ENCODE results near the gene RET. TPM values are rescaled to one million over a fixed set of nuclear protein-coding genes. Genes with fewer than 3 reads are reported as not detected.
A peak's percentile ranks its signal among the peaks of the same experiment; 100 is the strongest.

Gene RET
- total and polyA plus RNA-seq, 4 donors: 0.25 to 2.5 (median 0.29) TPM; not detected in 1

DNA sequence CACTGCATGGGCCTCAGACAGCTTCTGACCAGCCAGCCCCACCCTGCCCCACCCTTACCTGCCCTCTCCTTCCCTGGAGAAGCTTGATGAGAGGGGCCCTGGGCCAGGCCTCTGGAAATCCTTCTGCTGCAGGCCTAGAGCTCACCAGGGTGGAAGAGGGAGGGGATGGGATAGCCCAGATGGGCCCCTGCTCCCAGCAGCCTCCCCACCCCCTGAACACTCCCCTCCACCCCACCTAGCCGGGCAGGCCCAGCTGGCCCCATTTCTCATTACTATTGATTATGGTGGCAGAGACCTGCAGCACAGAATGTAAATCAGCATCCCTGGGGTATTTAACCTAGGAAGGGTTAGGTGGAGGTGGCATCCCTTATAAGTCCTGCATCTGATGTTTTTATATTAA lies 11.6 kb upstream of the RET start:
- no peak for ATAC-seq (ENCODE audit: low FRiP score)
- WGBS, 2 donors: 88 to 94% methylated on average over 1 of the region's 1 CpG

DNA sequence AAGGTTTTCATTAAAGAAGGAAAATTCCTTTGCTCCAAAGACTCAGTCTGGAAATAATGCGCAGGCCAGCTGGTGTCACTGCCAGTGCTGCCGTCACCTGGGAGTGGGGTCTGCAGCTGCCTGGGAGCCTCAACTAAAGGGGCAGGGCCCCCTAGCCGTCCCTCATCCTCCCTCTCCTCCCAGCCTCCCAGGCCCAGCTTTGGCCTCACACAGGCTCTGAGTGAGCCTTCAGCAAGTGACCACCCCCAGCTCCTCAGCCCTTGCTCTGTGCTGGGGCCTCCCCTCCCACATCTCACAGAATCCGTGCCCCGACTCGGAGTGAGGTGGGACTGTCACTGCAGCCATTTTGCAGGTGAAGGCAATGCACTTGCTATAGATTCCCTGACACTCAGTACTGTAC lies 11.1 kb upstream of the RET start:
- Histone ChIP-seq H3K27ac (ENCODE audit: low read depth in 1 of 2, low read length in 2 of 2) (no peak overlapping the region), H3K27me3 (ENCODE audit: control insufficient read depth in 1 of 2, insufficient read depth in 2 of 2, low read length in 1 of 2) (no peaks in the 10 kb centered on the region), H3K9me3 (ENCODE audit: control insufficient read depth, low read length) (no peaks in the 10 kb centered on the region), H3K36me3 (ENCODE audit: control insufficient read depth in 1 of 2, insufficient read depth in 2 of 2, low read length in 1 of 2) (no peaks in the 10 kb centered on the region), H3K4me3 (ENCODE audit: low read length in 2 of 2) (no peak overlapping the region), H3K4me1 (ENCODE audit: control insufficient read depth in 1 of 2, insufficient read depth in 2 of 2, low read length in 2 of 2) (no peaks in the 10 kb centered on the region)
- ATAC-seq (ENCODE audit: low FRiP score) (no peak), DNase-seq (no peak)
- 82 to 97% methylated on average over 6 of the region's 6 CpGs for WGBS, 2 donors
- intact Hi-C loops (cut with DNase I): no loop called here

More for the DNA sequence above, 11.6 kb upstream of the RET start:
- intact Hi-C loops (cut with DNase I): no loop called here
- DNase-seq: no peak
- Histone ChIP-seq H3K4me3 (ENCODE audit: low read length in 2 of 2) (no peak overlapping the region), H3K27ac (ENCODE audit: low read depth in 1 of 2, low read length in 2 of 2) (no peak overlapping the region), H3K27me3 (ENCODE audit: control insufficient read depth in 1 of 2, insufficient read depth in 2 of 2, low read length in 1 of 2) (no peaks in the 10 kb centered on the region), H3K4me1 (ENCODE audit: control insufficient read depth in 1 of 2, insufficient read depth in 2 of 2, low read length in 2 of 2) (no peaks in the 10 kb centered on the region), H3K36me3 (ENCODE audit: control insufficient read depth in 1 of 2, insufficient read depth in 2 of 2, low read length in 1 of 2) (no peaks in the 10 kb centered on the region), H3K9me3 (ENCODE audit: control insufficient read depth, low read length) (no peaks in the 10 kb centered on the region)

DNA sequence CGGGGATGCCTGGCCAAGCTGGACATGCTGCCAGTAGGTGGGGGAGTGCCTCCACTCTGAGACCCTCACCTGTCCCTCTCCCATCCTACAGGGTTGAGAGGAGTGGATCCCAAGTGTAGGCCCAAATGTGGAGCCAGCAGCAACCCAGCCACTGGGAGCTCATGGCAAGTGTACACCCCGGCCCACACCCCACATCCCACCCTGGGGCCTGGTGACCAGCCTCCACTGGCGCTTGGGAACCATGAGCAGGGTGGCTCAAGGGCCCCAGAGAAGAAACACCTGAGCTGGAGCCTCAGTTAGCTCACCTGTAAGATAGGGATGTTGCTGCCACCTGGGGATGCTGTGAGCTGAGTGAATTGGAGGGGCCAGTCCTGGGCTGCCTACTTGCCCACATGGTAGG lies 10.4 kb upstream of the RET start:
- ATAC-seq (ENCODE audit: low FRiP score): no peak
- intact Hi-C loops (cut with DNase I): no loop called here
- no peak overlapping the region for H3K4me3 ChIP-seq (ENCODE audit: low read length in 2 of 2)
- WGBS, 2 donors: 61 to 75% methylated on average over 3 of the region's 3 CpGs
- no peak for DNase-seq
- H3K9me3 ChIP-seq (ENCODE audit: control insufficient read depth, low read length): no peaks in the 10 kb centered on the region
- no peaks in the 10 kb centered on the region for H3K27me3 ChIP-seq (ENCODE audit: control insufficient read depth in 1 of 2, insufficient read depth in 2 of 2, low read length in 1 of 2)
- no peaks in the 10 kb centered on the region for H3K4me1 ChIP-seq (ENCODE audit: control insufficient read depth in 1 of 2, insufficient read depth in 2 of 2, low read length in 2 of 2)
- no peak overlapping the region for H3K27ac ChIP-seq (ENCODE audit: low read depth in 1 of 2, low read length in 2 of 2)
- H3K36me3 ChIP-seq (ENCODE audit: control insufficient read depth in 1 of 2, insufficient read depth in 2 of 2, low read length in 1 of 2): no peaks in the 10 kb centered on the region

DNA sequence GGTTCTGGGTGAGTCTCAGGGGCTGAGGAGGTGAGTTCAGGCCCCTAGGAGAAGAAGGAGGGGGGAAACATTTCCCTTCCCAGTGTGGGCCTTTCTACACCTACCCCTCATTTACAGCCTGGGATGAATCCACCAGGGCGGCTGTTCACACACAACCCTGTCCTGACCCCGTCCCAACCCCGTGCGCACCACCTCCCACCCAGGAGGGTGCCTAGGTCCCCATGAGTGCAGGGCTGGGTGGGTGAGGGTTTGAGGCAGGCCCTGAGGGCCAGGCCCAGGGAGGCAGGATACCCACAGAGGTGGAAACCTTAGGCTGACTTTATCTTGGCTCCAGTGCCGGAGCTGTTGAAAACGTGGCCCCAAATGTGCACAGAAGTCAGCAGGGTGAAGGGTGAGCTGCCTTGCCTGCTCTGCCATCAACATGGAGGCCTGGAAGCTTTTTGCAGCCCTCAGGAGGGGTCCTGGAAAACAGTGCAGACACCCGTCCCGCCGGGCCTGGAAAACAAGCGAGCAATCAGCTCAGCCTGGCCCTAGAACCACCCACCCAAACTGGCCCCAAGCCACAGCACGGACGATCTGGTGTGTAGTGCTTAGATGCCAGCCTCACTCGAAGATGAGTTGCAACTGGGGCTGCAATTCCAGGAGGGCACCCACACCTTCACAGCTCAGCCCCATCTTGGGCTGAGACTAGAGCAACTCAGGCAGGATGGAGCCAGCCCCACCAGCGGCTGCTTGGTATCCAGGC lies 9.3 kb upstream of the RET start:
- intact Hi-C loops (cut with DNase I): no loop called here
- Histone ChIP-seq H3K4me1 (ENCODE audit: control insufficient read depth in 1 of 2, insufficient read depth in 2 of 2, low read length in 2 of 2) (no peaks in the 10 kb centered on the region), H3K9me3 (ENCODE audit: control insufficient read depth, low read length) (no peaks in the 10 kb centered on the region), H3K36me3 (ENCODE audit: control insufficient read depth in 1 of 2, insufficient read depth in 2 of 2, low read length in 1 of 2) (no peaks in the 10 kb centered on the region), H3K4me3 (ENCODE audit: low read length in 2 of 2) (no peak overlapping the region), H3K27ac (ENCODE audit: low read depth in 1 of 2, low read length in 2 of 2) (no peak overlapping the region), H3K27me3 (ENCODE audit: control insufficient read depth in 1 of 2, insufficient read depth in 2 of 2, low read length in 1 of 2) (no peaks in the 10 kb centered on the region)
- peak; percentile 43 to 59 for DNase-seq
- WGBS, 2 donors: 83 to 88% methylated on average over 14 of the region's 14 CpGs
- ATAC-seq (ENCODE audit: low FRiP score): no peak

DNA sequence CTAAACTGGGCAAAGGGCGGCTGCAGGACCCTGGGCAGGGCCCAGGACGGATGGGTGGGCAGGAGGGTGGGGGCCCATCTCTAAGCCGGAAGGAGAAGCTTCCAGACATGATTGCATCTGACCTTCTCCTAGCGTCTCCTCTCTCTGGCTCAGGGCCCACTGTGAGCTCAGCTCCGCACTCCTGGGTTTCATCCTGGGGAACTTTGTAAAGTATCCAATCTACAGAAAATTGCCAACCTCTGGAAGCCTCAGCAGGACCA lies 8.8 kb upstream of the RET start:
- Histone ChIP-seq H3K9me3 (ENCODE audit: control insufficient read depth, low read length) (no peaks in the 10 kb centered on the region), H3K4me1 (ENCODE audit: control insufficient read depth in 1 of 2, insufficient read depth in 2 of 2, low read length in 2 of 2) (no peaks in the 10 kb centered on the region)
- 88 to 90% methylated on average over 5 of the region's 5 CpGs for WGBS, 2 donors

DNA sequence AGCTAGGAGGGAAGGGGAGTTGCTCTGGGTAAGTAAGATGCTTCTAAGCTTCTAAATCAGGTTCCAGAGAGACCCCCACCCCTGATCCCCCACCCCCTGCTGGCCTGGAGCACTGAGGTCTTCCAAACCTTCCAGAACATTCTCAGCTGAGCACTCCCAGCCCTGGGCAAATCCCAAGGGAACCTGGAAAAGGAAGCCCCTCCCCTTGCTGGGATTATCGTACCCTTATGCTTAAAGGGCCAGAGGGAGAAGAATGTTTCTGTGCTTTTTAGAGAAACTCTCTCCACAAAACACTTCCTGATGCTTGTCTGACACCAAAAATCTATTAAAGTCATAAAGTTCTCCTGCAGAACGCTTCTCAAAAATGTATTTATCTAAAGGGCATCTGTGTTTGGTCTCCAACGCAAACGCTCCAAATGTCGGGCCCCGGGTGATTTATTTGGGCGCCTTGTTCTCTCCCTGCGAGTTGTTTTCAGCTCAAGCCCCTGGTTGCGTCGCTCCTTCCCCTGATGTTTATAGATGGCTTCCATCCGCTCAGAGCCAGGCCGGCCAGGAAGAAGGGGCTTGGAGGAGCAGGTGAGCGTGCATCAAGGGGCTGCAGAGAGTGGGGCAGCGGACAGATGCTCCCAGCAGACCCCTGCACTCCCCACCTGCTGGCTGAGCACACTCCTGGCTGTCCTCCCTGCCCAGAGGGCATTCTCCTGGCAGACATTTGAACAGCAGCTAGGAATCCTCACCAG lies 8.2 kb upstream of the RET start:
- WGBS, 2 donors: 35 to 46% methylated on average over 14 of the region's 14 CpGs
- H3K27ac ChIP-seq (ENCODE audit: low read depth in 1 of 2, low read length in 2 of 2): no peak overlapping the region

More for the DNA sequence above, 8.8 kb upstream of the RET start:
- intact Hi-C loops (cut with DNase I): no loop called here
- Histone ChIP-seq H3K36me3 (ENCODE audit: control insufficient read depth in 1 of 2, insufficient read depth in 2 of 2, low read length in 1 of 2) (no peaks in the 10 kb centered on the region), H3K4me3 (ENCODE audit: low read length in 2 of 2) (no peak overlapping the region), H3K27ac (ENCODE audit: low read depth in 1 of 2, low read length in 2 of 2) (no peak overlapping the region), H3K27me3 (ENCODE audit: control insufficient read depth in 1 of 2, insufficient read depth in 2 of 2, low read length in 1 of 2) (no peaks in the 10 kb centered on the region)
- no peak for ATAC-seq (ENCODE audit: low FRiP score)
- DNase-seq: peak; percentile 18 to 51

DNA sequence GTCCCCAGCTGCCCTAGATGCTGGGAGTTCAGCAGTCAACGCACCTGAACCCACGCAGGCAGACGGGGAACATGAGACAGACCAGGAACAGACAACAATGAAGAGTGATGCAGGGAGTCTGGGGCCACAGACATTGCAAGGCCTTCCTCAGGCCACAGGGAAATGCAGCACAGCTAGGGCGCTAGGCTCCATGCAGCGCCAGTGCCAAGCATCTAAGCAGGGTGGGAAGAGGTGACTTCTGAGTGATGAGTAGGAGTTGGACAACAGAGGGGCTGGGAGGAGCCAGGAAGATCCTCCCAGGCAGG lies 7.7 kb upstream of the RET start:
- H3K36me3 ChIP-seq (ENCODE audit: control insufficient read depth in 1 of 2, insufficient read depth in 2 of 2, low read length in 1 of 2): no peaks in the 10 kb centered on the region
- ATAC-seq (ENCODE audit: low FRiP score): no peak

More for the DNA sequence above, 8.2 kb upstream of the RET start:
- no peaks in the 10 kb centered on the region for H3K36me3 ChIP-seq (ENCODE audit: control insufficient read depth in 1 of 2, insufficient read depth in 2 of 2, low read length in 1 of 2)
- intact Hi-C loops (cut with DNase I): no loop called here
- H3K4me3 ChIP-seq (ENCODE audit: low read length in 2 of 2): no peak overlapping the region
- H3K9me3 ChIP-seq (ENCODE audit: control insufficient read depth, low read length): no peaks in the 10 kb centered on the region
- H3K4me1 ChIP-seq (ENCODE audit: control insufficient read depth in 1 of 2, insufficient read depth in 2 of 2, low read length in 2 of 2): no peaks in the 10 kb centered on the region
- H3K27me3 ChIP-seq (ENCODE audit: control insufficient read depth in 1 of 2, insufficient read depth in 2 of 2, low read length in 1 of 2): no peaks in the 10 kb centered on the region
- DNase-seq (peak; percentile 30 to 74), ATAC-seq (ENCODE audit: low FRiP score) (no peak)

DNA sequence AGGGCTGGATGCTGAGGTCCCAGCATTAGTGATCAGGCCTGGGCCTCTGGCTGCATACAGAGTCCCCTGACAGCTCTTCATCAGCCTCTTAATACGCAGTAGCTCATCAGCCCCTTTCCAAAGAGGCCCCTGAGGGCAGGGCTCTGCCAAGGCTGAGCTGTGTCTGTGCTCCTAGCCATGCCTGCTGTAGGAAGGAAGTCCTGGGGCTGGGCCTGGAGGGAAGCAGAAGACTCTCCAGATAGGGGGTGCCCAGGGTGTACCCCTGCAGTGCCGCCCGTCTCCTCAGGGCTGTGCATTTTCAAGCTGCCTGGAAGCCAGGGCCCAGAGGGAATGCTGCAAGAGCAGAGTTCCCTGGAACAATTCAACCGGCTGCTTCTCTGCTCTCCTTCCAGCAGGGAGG lies 7.3 kb upstream of the RET start:
- H3K27me3 ChIP-seq (ENCODE audit: control insufficient read depth in 1 of 2, insufficient read depth in 2 of 2, low read length in 1 of 2): no peaks in the 10 kb centered on the region
- H3K4me3 ChIP-seq (ENCODE audit: low read length in 2 of 2): no peak overlapping the region
- no peaks in the 10 kb centered on the region for H3K9me3 ChIP-seq (ENCODE audit: control insufficient read depth, low read length)
- intact Hi-C loops (cut with DNase I): no loop called here
- no peaks in the 10 kb centered on the region for H3K4me1 ChIP-seq (ENCODE audit: control insufficient read depth in 1 of 2, insufficient read depth in 2 of 2, low read length in 2 of 2)
- 84 to 92% methylated on average over 4 of the region's 4 CpGs for WGBS, 2 donors
- peak in 1 of 2 donors; percentile 64 for DNase-seq
- no peak for ATAC-seq (ENCODE audit: low FRiP score)
- H3K36me3 ChIP-seq (ENCODE audit: control insufficient read depth in 1 of 2, insufficient read depth in 2 of 2, low read length in 1 of 2): no peaks in the 10 kb centered on the region
- no peak overlapping the region for H3K27ac ChIP-seq (ENCODE audit: low read depth in 1 of 2, low read length in 2 of 2)

More for the DNA sequence above, 7.7 kb upstream of the RET start:
- WGBS, 2 donors: 92 to 94% methylated on average over 5 of the region's 5 CpGs
- H3K4me3 ChIP-seq (ENCODE audit: low read length in 2 of 2): no peak overlapping the region
- no peak overlapping the region for H3K27ac ChIP-seq (ENCODE audit: low read depth in 1 of 2, low read length in 2 of 2)
- no peak for DNase-seq
- intact Hi-C loops (cut with DNase I): no loop called here
- no peaks in the 10 kb centered on the region for H3K9me3 ChIP-seq (ENCODE audit: control insufficient read depth, low read length)
- no peaks in the 10 kb centered on the region for H3K27me3 ChIP-seq (ENCODE audit: control insufficient read depth in 1 of 2, insufficient read depth in 2 of 2, low read length in 1 of 2)
- no peaks in the 10 kb centered on the region for H3K4me1 ChIP-seq (ENCODE audit: control insufficient read depth in 1 of 2, insufficient read depth in 2 of 2, low read length in 2 of 2)

Data from aorta (tissue), 5 donors.